Measurements from ENCODE around the gene ZBTB38.

The ZBTB38 gene

DNA sequence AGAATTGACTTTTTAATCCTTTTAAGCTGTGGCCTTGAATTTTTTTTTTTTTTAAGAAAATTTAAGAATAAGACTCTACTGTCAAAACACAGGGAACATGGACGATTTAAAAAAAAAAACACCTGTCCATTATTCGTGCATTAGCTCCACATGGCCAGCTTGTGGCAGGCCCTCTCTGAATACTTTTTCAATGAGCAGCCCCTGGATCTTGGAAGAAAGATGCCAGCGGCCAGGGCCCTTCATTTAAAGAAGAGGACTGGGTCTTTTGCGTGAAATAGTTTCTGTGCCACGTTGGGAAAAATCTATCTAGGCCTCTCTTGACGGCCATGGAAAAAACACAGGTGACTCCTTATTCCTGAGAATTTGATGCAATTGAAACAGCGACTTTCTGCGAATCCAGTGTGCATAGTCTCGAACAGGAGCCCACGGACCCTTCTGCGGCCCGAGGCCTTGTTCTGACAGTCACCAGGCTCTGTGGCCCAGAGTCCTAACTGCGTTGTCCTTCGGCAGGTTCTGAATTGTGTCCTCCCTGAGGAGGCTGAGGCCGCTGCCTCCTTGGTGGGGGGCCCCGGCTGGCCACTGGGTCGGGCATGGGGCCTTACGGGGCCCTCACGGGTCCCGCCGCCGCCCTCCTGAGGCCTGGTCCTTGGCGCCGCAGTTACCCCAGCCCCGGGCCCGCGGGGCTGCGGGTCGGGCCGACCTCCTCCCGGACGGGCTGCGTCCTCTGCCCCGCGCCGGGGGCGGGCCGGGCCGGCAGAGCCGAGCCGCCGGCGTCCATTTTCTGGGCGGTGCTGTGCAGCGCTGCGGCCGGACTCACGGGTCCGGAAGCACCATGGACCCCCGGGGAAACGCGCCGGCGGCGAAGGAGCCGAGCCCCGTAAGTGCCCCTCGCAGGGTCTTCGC, 33.5 kb downstream of the ZBTB38 start:
- peak overlapping the region; percentile 61 for H2BK15ac ChIP-seq (replicated peaks; ENCODE audit: low read depth)
- H3K18ac ChIP-seq (ENCODE audit: low read length) = peak overlapping the region; percentile 100
- peak overlapping the region; percentile 76 for H3K9ac ChIP-seq (ENCODE audit: low read length)
- peaks cover 7% of the 10 kb centered on the region for H3K4me1 ChIP-seq (ENCODE audit: control insufficient read depth, low read depth, low read length)
- no CpG with 5 or more reads among the region's 59 CpGs for WGBS (ENCODE audit: extremely low coverage, insufficient coverage, low lambda C conversion rate)
- H2AK5ac ChIP-seq (ENCODE audit: low read length) = no peak overlapping the region
- H3K23ac ChIP-seq (ENCODE audit: low read length) = no peak overlapping the region
- peak; percentile 55 for DNase-seq
- H3K4me3 ChIP-seq (ENCODE audit: low read length) = peak overlapping the region; percentile 39
- H3K79me2 ChIP-seq (ENCODE audit: control insufficient read depth, insufficient read depth, low read length) = no peaks in the 10 kb centered on the region
- H3K4me2 ChIP-seq (ENCODE audit: low read length) = peak overlapping the region; percentile 7
- H3K79me1 ChIP-seq (ENCODE audit: low read length) = no peaks in the 10 kb centered on the region
- H4K8ac ChIP-seq (ENCODE audit: low read depth, low read length) = peak overlapping the region; percentile 59
- no peaks in the 10 kb centered on the region for H3K27me3 ChIP-seq (ENCODE audit: insufficient read depth, low read length, poor library complexity)
- H3K56ac ChIP-seq (ENCODE audit: low read length) = peak overlapping the region; percentile 86
- H3K4ac ChIP-seq (ENCODE audit: low read depth, low read length) = peak overlapping the region; percentile 97
- H2BK5ac ChIP-seq (ENCODE audit: low read length) = no peak overlapping the region
- H3K27ac ChIP-seq (ENCODE audit: low read depth, low read length) = peak overlapping the region; percentile 31
- peak overlapping the region; percentile 16 for H2BK120ac ChIP-seq (ENCODE audit: low read depth, low read length)
- no peak overlapping the region for H4K5ac ChIP-seq (ENCODE audit: low read length)
- H3K36me3 ChIP-seq (ENCODE audit: control insufficient read depth, insufficient read depth, low read length) = no peaks in the 10 kb centered on the region

DNA sequence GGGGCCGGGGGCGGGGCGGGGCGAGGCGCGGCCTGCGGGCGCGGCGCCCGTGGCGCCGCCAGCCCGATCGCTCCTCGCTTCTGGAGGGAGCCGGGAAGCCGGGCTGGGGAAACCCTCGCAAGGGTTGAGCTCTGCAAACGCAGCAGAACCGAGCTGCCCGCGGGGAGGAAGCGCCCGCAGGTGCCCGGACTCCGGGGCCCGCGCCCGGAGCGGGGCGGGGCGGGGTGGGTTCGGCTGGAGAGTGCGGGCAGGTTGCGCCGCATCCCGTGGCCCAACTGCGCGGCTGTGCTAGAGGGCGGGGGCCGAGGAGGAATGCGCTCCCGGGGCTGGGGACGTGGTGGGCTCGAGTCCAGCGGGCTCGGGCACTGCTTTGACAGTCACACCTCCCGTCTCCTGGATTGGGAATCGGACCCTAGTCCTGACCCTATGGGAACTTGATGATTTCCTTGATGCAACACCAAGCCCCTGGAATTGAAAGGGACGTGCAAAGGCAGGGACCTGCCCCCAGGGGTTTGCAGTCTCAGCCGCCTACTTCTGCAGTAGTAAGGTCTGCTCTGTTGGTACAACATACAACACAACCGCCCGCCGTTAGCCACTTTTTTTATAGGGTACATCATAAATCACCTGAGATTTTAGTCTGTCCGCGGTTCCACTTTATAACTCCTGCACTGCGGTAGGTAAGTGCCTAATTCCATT, 34.3 kb downstream of the ZBTB38 start:
- H2BK15ac ChIP-seq (replicated peaks; ENCODE audit: low read depth) = no peak overlapping the region
- no peaks in the 10 kb centered on the region for H3K27me3 ChIP-seq (ENCODE audit: insufficient read depth, low read length, poor library complexity)
- H3K18ac ChIP-seq (ENCODE audit: low read length) = peak overlapping the region; percentile 100
- H3K23ac ChIP-seq (ENCODE audit: low read length) = peak overlapping the region; percentile 74
- peak overlapping the region; percentile 76 for H3K9ac ChIP-seq (ENCODE audit: low read length)
- peak overlapping the region; percentile 86 for H3K56ac ChIP-seq (ENCODE audit: low read length)
- H3K4me2 ChIP-seq (ENCODE audit: low read length) = peak overlapping the region; percentile 37
- H2BK5ac ChIP-seq (ENCODE audit: low read length) = no peak overlapping the region
- H4K5ac ChIP-seq (ENCODE audit: low read length) = no peak overlapping the region
- H2AK5ac ChIP-seq (ENCODE audit: low read length) = no peak overlapping the region
- no peaks in the 10 kb centered on the region for H3K36me3 ChIP-seq (ENCODE audit: control insufficient read depth, insufficient read depth, low read length)
- peak overlapping the region; percentile 16 for H2BK120ac ChIP-seq (ENCODE audit: low read depth, low read length)
- no peaks in the 10 kb centered on the region for H3K79me1 ChIP-seq (ENCODE audit: low read length)
- no CpG with 5 or more reads among the region's 58 CpGs for WGBS (ENCODE audit: extremely low coverage, insufficient coverage, low lambda C conversion rate)
- DNase-seq = peak; percentile 73
- peaks cover 7% of the 10 kb centered on the region for H3K4me1 ChIP-seq (ENCODE audit: control insufficient read depth, low read depth, low read length)
- H3K4ac ChIP-seq (ENCODE audit: low read depth, low read length) = peak overlapping the region; percentile 97
- peak overlapping the region; percentile 39 for H3K4me3 ChIP-seq (ENCODE audit: low read length)
- no peaks in the 10 kb centered on the region for H3K79me2 ChIP-seq (ENCODE audit: control insufficient read depth, insufficient read depth, low read length)
- peak overlapping the region; percentile 31 for H3K27ac ChIP-seq (ENCODE audit: low read depth, low read length)
- H4K8ac ChIP-seq (ENCODE audit: low read depth, low read length) = peak overlapping the region; percentile 59

DNA sequence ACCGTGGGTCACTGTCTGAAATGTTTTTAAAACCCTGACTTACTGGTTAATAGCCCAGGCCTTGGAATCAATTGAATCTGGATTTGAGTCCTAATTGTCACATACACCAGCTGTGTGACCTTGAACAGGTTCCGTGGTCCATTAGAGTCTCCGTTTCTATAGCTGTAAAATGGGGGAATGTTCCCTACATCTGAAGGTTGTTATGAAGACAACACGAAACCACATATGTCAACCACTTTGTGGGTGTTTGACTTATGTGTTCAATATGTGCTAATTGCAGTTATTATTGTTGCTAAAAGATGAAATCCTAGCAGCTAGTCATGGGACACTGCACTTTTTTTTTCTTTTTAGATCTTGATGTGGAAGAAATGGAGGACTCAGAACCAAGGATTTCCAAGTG, 35.3 kb downstream of the ZBTB38 start:
- no peaks in the 10 kb centered on the region for H3K36me3 ChIP-seq (ENCODE audit: control insufficient read depth, insufficient read depth, low read length)
- H3K79me1 ChIP-seq (ENCODE audit: low read length) = no peaks in the 10 kb centered on the region
- DNase-seq = no peak
- no peak overlapping the region for H4K5ac ChIP-seq (ENCODE audit: low read length)
- no peak overlapping the region for H3K18ac ChIP-seq (ENCODE audit: low read length)
- H4K8ac ChIP-seq (ENCODE audit: low read depth, low read length) = no peak overlapping the region
- H2BK5ac ChIP-seq (ENCODE audit: low read length) = no peak overlapping the region
- no peak overlapping the region for H2BK15ac ChIP-seq (replicated peaks; ENCODE audit: low read depth)
- H3K4me1 ChIP-seq (ENCODE audit: control insufficient read depth, low read depth, low read length) = peaks cover 7% of the 10 kb centered on the region
- H2AK5ac ChIP-seq (ENCODE audit: low read length) = no peak overlapping the region
- no peak overlapping the region for H3K23ac ChIP-seq (ENCODE audit: low read length)
- H3K4ac ChIP-seq (ENCODE audit: low read depth, low read length) = no peak overlapping the region
- H3K56ac ChIP-seq (ENCODE audit: low read length) = no peak overlapping the region
- no peaks in the 10 kb centered on the region for H3K27me3 ChIP-seq (ENCODE audit: insufficient read depth, low read length, poor library complexity)
- no peak overlapping the region for H3K27ac ChIP-seq (ENCODE audit: low read depth, low read length)
- no peaks in the 10 kb centered on the region for H3K79me2 ChIP-seq (ENCODE audit: control insufficient read depth, insufficient read depth, low read length)
- no peak overlapping the region for H3K4me2 ChIP-seq (ENCODE audit: low read length)
- H3K9ac ChIP-seq (ENCODE audit: low read length) = no peak overlapping the region
- no peak overlapping the region for H2BK120ac ChIP-seq (ENCODE audit: low read depth, low read length)
- no peak overlapping the region for H3K4me3 ChIP-seq (ENCODE audit: low read length)
- no CpG with 5 or more reads among the region's 4 CpGs for WGBS (ENCODE audit: extremely low coverage, insufficient coverage, low lambda C conversion rate)

DNA sequence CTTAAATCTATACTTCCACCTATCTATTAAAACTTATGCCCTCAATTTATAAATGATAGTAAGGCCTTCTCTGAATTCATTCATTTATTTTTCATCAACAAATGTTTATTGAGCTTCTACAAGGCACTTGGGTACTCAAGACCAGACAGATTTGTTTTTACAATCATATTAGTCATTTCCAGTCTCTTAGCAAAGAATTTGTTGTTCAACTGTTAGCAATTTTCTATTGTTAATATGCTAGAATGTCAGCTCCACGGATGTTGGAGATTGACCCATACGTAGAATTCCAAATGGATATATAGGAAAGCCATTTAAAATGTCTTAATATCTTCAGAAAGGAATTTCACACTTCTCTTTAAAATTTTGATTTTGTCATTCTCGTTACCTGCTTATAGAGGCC, 36.7 kb downstream of the ZBTB38 start:
- H3K4ac ChIP-seq (ENCODE audit: low read depth, low read length) = no peak overlapping the region
- H3K36me3 ChIP-seq (ENCODE audit: control insufficient read depth, insufficient read depth, low read length) = no peaks in the 10 kb centered on the region
- no peak overlapping the region for H2BK120ac ChIP-seq (ENCODE audit: low read depth, low read length)
- no peak overlapping the region for H4K8ac ChIP-seq (ENCODE audit: low read depth, low read length)
- no peak overlapping the region for H2BK15ac ChIP-seq (replicated peaks; ENCODE audit: low read depth)
- WGBS (ENCODE audit: extremely low coverage, insufficient coverage, low lambda C conversion rate) = no CpG with 5 or more reads among the region's 3 CpGs
- no peak overlapping the region for H3K4me2 ChIP-seq (ENCODE audit: low read length)
- no peak overlapping the region for H2BK5ac ChIP-seq (ENCODE audit: low read length)
- no peak overlapping the region for H3K23ac ChIP-seq (ENCODE audit: low read length)
- H3K18ac ChIP-seq (ENCODE audit: low read length) = no peak overlapping the region
- H3K56ac ChIP-seq (ENCODE audit: low read length) = no peak overlapping the region
- H3K4me1 ChIP-seq (ENCODE audit: control insufficient read depth, low read depth, low read length) = peaks cover 14% of the 10 kb centered on the region
- H3K4me3 ChIP-seq (ENCODE audit: low read length) = no peak overlapping the region
- H3K27me3 ChIP-seq (ENCODE audit: insufficient read depth, low read length, poor library complexity) = no peaks in the 10 kb centered on the region
- H4K5ac ChIP-seq (ENCODE audit: low read length) = no peak overlapping the region
- no peak overlapping the region for H3K27ac ChIP-seq (ENCODE audit: low read depth, low read length)
- no peaks in the 10 kb centered on the region for H3K79me2 ChIP-seq (ENCODE audit: control insufficient read depth, insufficient read depth, low read length)
- no peaks in the 10 kb centered on the region for H3K79me1 ChIP-seq (ENCODE audit: low read length)
- H3K9ac ChIP-seq (ENCODE audit: low read length) = no peak overlapping the region
- no peak for DNase-seq
- no peak overlapping the region for H2AK5ac ChIP-seq (ENCODE audit: low read length)

DNA sequence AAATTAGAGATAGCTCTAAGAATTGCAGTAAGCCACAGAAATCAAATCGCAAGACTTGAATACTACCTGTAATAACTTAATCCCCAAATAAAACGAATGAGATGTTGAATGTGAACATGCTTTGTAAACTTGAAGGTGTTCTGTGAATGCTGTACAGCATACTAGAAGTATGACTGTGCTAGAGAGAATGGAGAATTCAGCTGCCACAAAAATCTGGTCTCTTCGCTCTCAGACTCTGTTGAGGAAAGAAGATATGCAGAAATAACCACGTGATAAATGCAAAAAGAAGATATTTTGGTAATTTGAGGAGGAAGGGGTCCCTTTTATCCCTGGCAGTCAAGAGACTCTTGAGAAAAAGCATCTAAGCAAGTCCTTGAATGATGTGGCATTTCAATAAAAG, 37.3 kb downstream of the ZBTB38 start:
- Histone ChIP-seq H3K27ac (ENCODE audit: low read depth, low read length) (no peak overlapping the region), H3K4ac (ENCODE audit: low read depth, low read length) (no peak overlapping the region), H4K8ac (ENCODE audit: low read depth, low read length) (no peak overlapping the region), H2BK15ac (replicated peaks; ENCODE audit: low read depth) (no peak overlapping the region), H3K79me2 (ENCODE audit: control insufficient read depth, insufficient read depth, low read length) (no peaks in the 10 kb centered on the region), H3K36me3 (ENCODE audit: control insufficient read depth, insufficient read depth, low read length) (no peaks in the 10 kb centered on the region), H3K4me1 (ENCODE audit: control insufficient read depth, low read depth, low read length) (peaks cover 13% of the 10 kb centered on the region), H3K79me1 (ENCODE audit: low read length) (no peaks in the 10 kb centered on the region), H3K23ac (ENCODE audit: low read length) (no peak overlapping the region), H2AK5ac (ENCODE audit: low read length) (no peak overlapping the region), H4K5ac (ENCODE audit: low read length) (no peak overlapping the region), H2BK120ac (ENCODE audit: low read depth, low read length) (no peak overlapping the region), H3K4me2 (ENCODE audit: low read length) (no peak overlapping the region), H3K27me3 (ENCODE audit: insufficient read depth, low read length, poor library complexity) (no peaks in the 10 kb centered on the region), H2BK5ac (ENCODE audit: low read length) (no peak overlapping the region), H3K9ac (ENCODE audit: low read length) (no peak overlapping the region), H3K4me3 (ENCODE audit: low read length) (no peak overlapping the region), H3K18ac (ENCODE audit: low read length) (no peak overlapping the region), H3K56ac (ENCODE audit: low read length) (no peak overlapping the region)
- no CpG with 5 or more reads among the region's 4 CpGs for WGBS (ENCODE audit: extremely low coverage, insufficient coverage, low lambda C conversion rate)
- no peak for DNase-seq
